GM21723 (cell line): ENCODE measurements around the gene EN1.

Source experiments
- ATAC-seq: cut with Tn5 transposase; IDR thresholded peaks from one replicate; pipeline ENCODE4 v1.9.1; 2021; ENCODE audit warnings: mild to moderate bottlenecking, moderate library complexity; ENCODE audit not compliant: unreplicated experiment

EN1 gene

DNA sequence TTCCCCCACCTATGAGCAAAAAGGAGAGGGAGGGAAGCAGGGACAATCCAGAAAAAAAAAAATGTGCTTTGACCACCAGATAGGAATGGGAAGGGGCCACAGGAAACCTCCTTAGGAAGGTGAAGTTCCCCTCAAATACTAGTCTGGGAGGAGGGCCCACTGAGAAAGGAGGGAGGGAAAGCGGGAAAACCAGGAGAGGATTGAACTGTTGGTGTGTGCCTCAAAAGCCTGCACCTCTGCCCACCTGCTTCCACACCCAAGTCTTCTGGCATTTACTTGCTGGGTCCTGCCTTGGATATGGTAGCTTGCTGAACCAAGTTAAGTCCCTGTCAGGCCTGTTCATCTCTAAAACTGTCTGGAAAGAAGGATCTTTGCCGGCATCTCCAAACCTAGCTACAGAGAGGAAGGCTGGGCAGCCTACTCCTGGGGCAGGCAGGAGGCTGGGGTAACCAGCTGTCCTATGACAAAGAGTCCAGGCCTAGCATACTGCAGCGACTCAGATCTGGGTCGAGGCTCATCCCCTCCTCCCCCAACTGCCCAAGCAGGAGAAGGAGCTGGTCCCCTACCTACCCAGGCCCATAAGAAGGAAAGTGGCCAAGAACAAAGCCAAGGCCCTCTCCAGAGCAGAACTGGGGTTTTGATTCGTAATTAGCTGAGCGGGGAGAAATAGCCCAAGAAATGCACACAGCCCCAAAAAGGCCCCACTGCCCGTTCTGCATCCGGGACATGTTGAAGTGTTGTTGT, 3.0 kb downstream of the EN1 start:
- ATAC-seq: no peak

DNA sequence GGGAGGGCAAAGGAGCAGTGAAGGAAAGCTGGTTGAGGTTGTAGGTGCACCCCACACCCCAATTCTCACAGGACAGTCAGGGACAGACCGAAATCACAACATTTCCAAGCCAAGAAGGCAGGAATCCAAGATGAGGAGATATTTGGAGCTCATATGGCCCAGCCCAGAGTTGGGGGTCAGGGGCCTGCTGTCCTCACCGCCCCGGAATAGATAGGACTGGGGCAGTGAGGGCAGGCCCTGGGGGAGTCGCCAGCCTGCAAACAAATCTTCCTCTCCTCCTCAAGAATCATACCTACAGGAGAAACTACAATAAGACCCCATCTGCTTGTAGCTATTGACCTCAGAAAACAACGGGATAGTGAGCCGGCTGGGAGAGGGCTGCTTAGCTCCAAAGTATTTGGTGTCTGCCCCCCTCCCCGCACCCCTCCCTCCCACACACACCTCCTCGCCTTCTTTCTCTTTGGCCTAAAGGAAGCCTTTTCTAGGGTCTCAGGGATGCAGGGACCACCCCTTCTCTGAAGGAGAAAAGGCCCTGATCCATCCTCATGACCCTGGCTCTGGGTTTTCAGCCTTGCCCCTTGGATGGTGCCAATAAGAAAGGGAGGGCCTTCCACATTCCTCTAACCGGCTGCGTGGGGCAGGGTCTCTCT, 3.8 kb downstream of the EN1 start:
- ATAC-seq: no peak

GRCh38 chr2:118842661-118843482, 4.6 kb downstream of the EN1 start:
- ATAC-seq: no peak

DNA sequence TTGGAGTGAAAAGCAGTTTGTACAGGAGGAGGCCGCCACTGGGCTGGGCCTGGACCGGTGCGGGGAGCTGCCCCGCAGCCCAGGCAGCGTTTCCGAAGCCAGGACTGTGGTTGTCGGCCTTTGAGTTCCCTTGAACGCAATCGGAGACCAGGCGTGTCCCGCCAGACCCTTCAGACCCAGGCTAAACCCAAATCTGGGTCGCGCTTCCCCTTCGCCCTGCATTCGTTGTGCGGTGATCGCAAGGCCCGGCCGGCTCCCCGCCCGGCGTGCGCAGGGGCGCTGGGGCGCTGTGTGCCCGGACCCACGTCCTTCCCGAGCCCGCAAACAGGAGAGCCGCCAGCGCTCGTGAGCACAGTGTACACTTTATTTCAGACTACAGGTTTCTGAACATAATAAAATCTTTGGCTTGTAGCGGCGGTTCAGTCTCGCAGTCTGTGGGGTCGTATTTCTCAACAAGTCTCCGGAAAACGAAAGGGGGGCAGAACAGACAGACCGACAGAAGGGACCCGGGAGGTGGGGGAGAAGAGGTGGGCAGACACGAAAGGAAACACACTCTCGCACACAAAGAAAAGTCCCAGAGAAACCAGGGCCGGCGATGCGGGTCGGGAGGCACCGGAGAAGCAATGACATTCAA, 5.5 kb downstream of the EN1 start:
- ATAC-seq: no peak

- no peak for ATAC-seq
Measured at GRCh38 chr2:118841450-118841827, 6.0 kb downstream of the EN1 start.

DNA sequence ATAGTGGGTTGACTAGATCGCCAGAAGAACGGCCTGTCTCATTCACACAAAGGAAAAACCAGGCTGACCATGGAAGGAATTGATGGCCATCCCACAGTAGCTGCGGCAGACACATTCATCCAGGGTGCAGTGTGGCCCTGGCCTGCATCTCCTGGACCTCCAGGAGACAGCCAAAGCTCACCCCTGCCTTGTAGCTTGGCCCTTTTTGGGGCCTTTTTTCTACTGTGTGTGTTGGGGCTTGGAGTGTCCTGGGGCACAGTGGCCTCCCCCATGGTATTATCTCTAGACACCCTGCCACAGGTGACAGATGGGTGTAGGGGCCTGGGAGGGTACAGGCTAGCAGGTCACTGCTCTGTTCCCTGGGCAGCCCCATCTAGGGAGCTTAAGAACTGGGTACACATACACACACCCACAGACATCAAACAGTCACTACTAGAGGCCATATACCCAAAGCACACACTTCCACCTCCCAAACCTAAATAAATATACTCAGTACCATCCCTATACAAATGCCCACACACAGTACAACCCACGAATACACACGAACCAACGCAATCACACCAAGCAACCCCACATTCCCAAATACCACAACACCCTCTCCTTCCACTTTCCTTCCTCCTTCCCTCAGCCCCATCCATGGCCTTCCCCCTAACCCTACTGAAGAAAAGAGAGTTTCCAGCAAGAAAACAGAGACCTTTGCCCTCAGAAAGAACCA, 8.6 kb downstream of the EN1 start:
- no peak for ATAC-seq

- no peak for ATAC-seq
Measured at GRCh38 chr2:118837621-118838020, 9.8 kb downstream of the EN1 start.

DNA sequence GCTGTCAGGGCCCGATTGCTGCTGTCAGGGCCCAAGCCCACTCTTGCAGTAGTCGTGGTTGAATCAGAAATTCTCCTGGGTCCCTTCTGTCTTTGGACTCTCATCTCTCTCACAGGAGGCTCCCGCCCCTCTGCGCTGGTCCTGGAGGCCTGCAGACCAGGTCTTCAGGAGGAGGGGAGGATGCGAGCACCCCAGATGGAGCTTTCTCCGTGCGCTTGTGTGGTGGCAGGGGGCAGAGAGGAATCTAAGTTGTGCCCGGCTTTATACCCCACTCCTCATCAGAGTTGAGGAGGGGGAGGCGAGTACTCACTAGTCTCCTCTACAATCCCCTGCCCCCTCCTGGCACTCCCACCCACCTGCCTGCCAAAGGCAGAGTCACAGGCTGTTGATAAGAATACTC, 10.4 kb downstream of the EN1 start:
- no peak for ATAC-seq

GRCh38 chr2:118836411-118836930, 11.0 kb downstream of the EN1 start:
- no peak for ATAC-seq

- ATAC-seq: no peak
Measured at GRCh38 chr2:118835746-118836410, 11.6 kb downstream of the EN1 start.

GRCh38 chr2:118834901-118835745, 12.3 kb downstream of the EN1 start:
- ATAC-seq: no peak

- ATAC-seq: no peak
Measured at GRCh38 chr2:118834440-118834810, 13.0 kb downstream of the EN1 start.

- no peak for ATAC-seq
Measured at GRCh38 chr2:118833716-118834439, 13.6 kb downstream of the EN1 start.

GRCh38 chr2:118832791-118833715, 14.4 kb downstream of the EN1 start:
- ATAC-seq: no peak

GRCh38 chr2:118832071-118832790, 15.2 kb downstream of the EN1 start:
- no peak for ATAC-seq

- ATAC-seq: no peak
Measured at GRCh38 chr2:118830881-118831280, 16.6 kb downstream of the EN1 start.

DNA sequence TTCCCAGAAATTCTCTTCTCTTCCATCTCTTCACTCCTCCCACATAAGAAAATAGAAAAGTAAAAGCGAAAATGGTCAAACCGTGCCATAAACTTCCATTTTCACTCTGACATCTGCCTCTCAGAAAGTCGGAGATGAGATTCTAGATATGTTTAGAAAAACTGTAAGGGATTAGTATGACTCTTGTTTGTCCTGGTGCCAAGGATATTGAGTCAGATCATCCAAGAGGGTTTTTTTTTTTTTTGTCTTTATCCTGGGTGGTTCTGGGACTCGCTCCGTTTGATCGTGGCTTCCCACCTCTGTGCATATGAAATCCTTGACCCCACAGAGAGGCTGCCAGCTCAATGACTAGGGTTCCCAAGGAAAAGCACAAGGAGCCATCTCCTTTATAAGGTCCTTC, 17.3 kb downstream of the EN1 start:
- ATAC-seq: no peak
